ENCODE data around the gene OR52E1. TPM values are rescaled to one million over a fixed set of nuclear protein-coding genes. Genes with fewer than 3 reads are reported as not detected.

OR52E1 gene
- not detected in 2 replicates for total RNA-seq

GRCh38 chr11:5069272-5069671 is at the start of gene OR52E1:
OR52E1 (plus strand) TSS chr11:5069572.

DNA sequence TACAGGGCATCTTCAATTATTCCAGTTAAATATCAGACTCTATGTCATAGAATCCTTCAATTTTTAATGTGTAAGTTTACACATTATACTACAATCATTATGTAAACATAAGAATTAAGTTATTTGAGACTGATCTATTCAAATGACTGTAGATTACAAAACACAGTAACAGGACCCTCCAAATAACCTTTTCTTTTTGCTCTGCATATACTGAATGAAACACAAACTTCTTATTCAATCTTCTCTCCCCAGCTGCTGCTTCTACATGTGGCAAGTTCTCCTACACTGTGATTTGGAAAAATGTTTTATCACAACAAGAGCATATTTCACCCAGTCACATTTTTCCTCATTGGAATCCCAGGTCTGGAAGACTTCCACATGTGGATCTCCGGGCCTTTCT is 23.1 kb upstream of the OR52E1 start, which contains the start of gene OR52J3:
Gene OR52J3, plus strand, starts transcription at position 301 of the 400 bp plus-strand sequence. Its CDS starts 0 bp downstream, at position 301.

DNA sequence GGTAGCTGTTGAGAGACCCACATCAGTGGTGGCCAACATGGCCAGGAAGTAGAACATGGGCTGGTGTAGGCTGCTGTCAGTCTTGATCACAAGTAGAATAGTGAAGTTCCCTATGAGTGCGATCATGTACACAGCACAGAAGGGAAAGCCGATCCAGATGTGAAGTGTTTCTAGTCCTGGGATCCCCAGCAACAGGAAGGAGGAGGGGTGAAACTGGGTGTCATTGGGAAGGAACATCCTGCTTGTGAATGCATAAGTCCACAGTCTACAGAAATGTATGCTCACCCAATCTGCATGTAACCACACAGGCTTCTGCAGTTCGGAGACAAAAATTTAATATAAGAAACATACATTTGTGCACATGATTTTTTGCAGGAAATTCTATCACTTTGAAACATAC is 10.0 kb upstream of the OR52E1 start, which contains the start of gene OR52E2:
Gene OR52E2, minus strand, starts transcription at position 237 of the 400 bp plus-strand sequence. Its CDS starts 0 bp downstream, at position 237.

Other genes with a start within 250 kb of the OR52E1 start
- gene OR51F2, start 248.3 kb upstream of the OR52E1 start, total RNA-seq, result not detected in 2 replicates
- gene OR51S1, start 220.4 kb upstream of the OR52E1 start, total RNA-seq, result not detected in 2 replicates
- not detected in 2 replicates for gene OR51T1, start 187.7 kb upstream of the OR52E1 start, total RNA-seq
- gene OR51A7, start 165.8 kb upstream of the OR52E1 start, total RNA-seq, result not detected in 2 replicates
- gene OR51G2, start 150.2 kb upstream of the OR52E1 start, total RNA-seq, result not detected in 2 replicates
- not detected in 2 replicates for gene OR51G1, start 145.2 kb upstream of the OR52E1 start, total RNA-seq
- gene OR51A4, start 122.0 kb upstream of the OR52E1 start, total RNA-seq, result not detected in 2 replicates
- not detected in 2 replicates for gene OR51A2, start 113.9 kb upstream of the OR52E1 start, total RNA-seq
- gene OR51L1, start 74.7 kb upstream of the OR52E1 start, total RNA-seq, result not detected in 2 replicates
- not detected in 2 replicates for gene OR52J3, start 23.0 kb upstream of the OR52E1 start, total RNA-seq
- not detected in 2 replicates for gene OR52E2, start 9.9 kb upstream of the OR52E1 start, total RNA-seq
- not detected in 2 replicates for gene OR52A5, start 68.8 kb downstream of the OR52E1 start, total RNA-seq
- gene OR52A1, start 85.2 kb downstream of the OR52E1 start, total RNA-seq, result not detected in 2 replicates
- gene OR51V1, start 131.1 kb downstream of the OR52E1 start, total RNA-seq, result not detected in 2 replicates
- gene HBB, start 157.5 kb downstream of the OR52E1 start, total RNA-seq, result not detected in 2 replicates
- not detected in 2 replicates for gene HBD, start 164.9 kb downstream of the OR52E1 start, total RNA-seq
- gene HBG1, start 180.3 kb downstream of the OR52E1 start, total RNA-seq, result not detected in 2 replicates
- 0.18 TPM in 1 of 2 replicates, not detected in the other for gene HBG2, start 185.2 kb downstream of the OR52E1 start, total RNA-seq
- 0.18 TPM in 1 of 2 replicates, not detected in the other for gene HBE1, start 200.4 kb downstream of the OR52E1 start, total RNA-seq
- not detected in 2 replicates for gene OR51B4, start 232.4 kb downstream of the OR52E1 start, total RNA-seq